GM23338 (cell line): ENCODE data around the gene TPGS2. TPM values are rescaled to one million over a fixed set of nuclear protein-coding genes. Genes with fewer than 3 reads are reported as not detected.
A peak's percentile ranks its signal among the peaks of the same experiment; 100 is the strongest.
"Not testable (repeated sequence)": the region's sequence is repeated elsewhere in the genome, so short reads cannot be mapped to it uniquely, and the experiment has no call there.

Experiments used
- ATAC-seq: fragments of 200-7000 bp; cut with Tn5 transposase; 3 replicates; pipeline ENCODE4 v1.9.1; 2020
- DNase-seq: peaks from one replicate; pipeline ENCODE4 v3.0.0-alpha.2; 2015; ENCODE audit warnings: low spot score
- H2AFZ ChIP-seq: fragments of 200-600 bp; sonication (generic); 2 replicates; pipeline ENCODE4 v1.8.0; 2016; ENCODE audit warnings: antibody characterized with exemption, mild to moderate bottlenecking, moderate library complexity
- H3F3A ChIP-seq: fragments of 200-600 bp; sonication (generic); replicated peaks from 2 replicates; pipeline ENCODE4 v1.8.0; 2017; ENCODE audit warnings: antibody characterized with exemption, mixed run types, low read depth
- H3K27ac ChIP-seq: fragments of 200-600 bp; sonication (generic); 2 replicates; pipeline ENCODE4 v1.6.1; 2016; ENCODE audit warnings: low read depth
- H3K27me3 ChIP-seq: fragments of 200-600 bp; sonication (generic); 2 replicates; pipeline ENCODE4 v1.8.0; 2016; ENCODE audit warnings: mild to moderate bottlenecking, mixed run types, moderate library complexity; ENCODE audit not compliant: insufficient read depth
- H3K36me3 ChIP-seq: fragments of 200-600 bp; sonication (generic); 2 replicates; pipeline ENCODE4 v1.8.0; 2016; ENCODE audit warnings: mild to moderate bottlenecking; ENCODE audit not compliant: insufficient read depth
- H3K4me1 ChIP-seq: fragments of 200-600 bp; sonication (generic); 2 replicates; pipeline ENCODE4 v1.8.0; 2016; ENCODE audit warnings: mild to moderate bottlenecking, moderate library complexity; ENCODE audit not compliant: insufficient read depth
- H3K4me2 ChIP-seq: fragments of 200-600 bp; sonication (generic); 2 replicates; pipeline ENCODE4 v1.7.1; 2017; ENCODE audit warnings: mixed run types
- H3K4me3 ChIP-seq: fragments of 200-600 bp; sonication (generic); 2 replicates; pipeline ENCODE4 v1.6.1; 2016; ENCODE audit warnings: mixed run types
- H3K79me2 ChIP-seq: fragments of 200-600 bp; sonication (generic); replicated peaks from 2 replicates; pipeline ENCODE4 v1.8.0; 2017; ENCODE audit warnings: mild to moderate bottlenecking; ENCODE audit not compliant: insufficient read depth
- H3K9me2 ChIP-seq: fragments of 200-600 bp; sonication (generic); 2 replicates; pipeline ENCODE4 v1.8.0; 2017; ENCODE audit not compliant: insufficient read depth
- H4K20me1 ChIP-seq: fragments of 200-600 bp; sonication (generic); replicated peaks from 2 replicates; pipeline ENCODE4 v1.8.0; 2017; ENCODE audit warnings: mild to moderate bottlenecking; ENCODE audit not compliant: insufficient read depth
- H3K27ac Mint-ChIP-seq: 2 replicates; pipeline ENCODE4 v1.8.0; 2020; ENCODE audit warnings: inconsistent platforms, mild to moderate bottlenecking, moderate library complexity, mixed read lengths
- H3K27me3 Mint-ChIP-seq: 3 replicates; pipeline ENCODE4 v1.8.0; 2022; ENCODE audit warnings: low read depth, mild to moderate bottlenecking, moderate library complexity, mixed read lengths, inconsistent platforms; ENCODE audit not compliant: insufficient read depth, poor library complexity
- H3K36me3 Mint-ChIP-seq: 3 replicates; pipeline ENCODE4 v1.8.0; 2021; ENCODE audit warnings: low read depth, mild to moderate bottlenecking, inconsistent platforms, moderate library complexity, mixed read lengths
- H3K4me1 Mint-ChIP-seq: 3 replicates; pipeline ENCODE4 v1.8.0; 2020; ENCODE audit warnings: mild to moderate bottlenecking, inconsistent platforms, mixed read lengths
- H3K4me3 Mint-ChIP-seq: 3 replicates; pipeline ENCODE4 v1.8.0; 2021; ENCODE audit warnings: moderate library complexity, mild to moderate bottlenecking, inconsistent platforms, mixed read lengths
- H3K9me3 Mint-ChIP-seq: 3 replicates; pipeline ENCODE4 v1.8.0; 2020; ENCODE audit warnings: moderate library complexity, mild to moderate bottlenecking, inconsistent platforms, mixed read lengths
- ETS1 ChIP-seq: IDR thresholded peaks from 2 replicates; pipeline ENCODE4 v1.6.1; 2016; ENCODE audit warnings: antibody characterized with exemption
- EZH2 ChIP-seq: fragments of 200-600 bp; sonication (generic); IDR thresholded peaks from one replicate; pipeline ENCODE4 v1.8.0; 2017; ENCODE audit warnings: antibody characterized with exemption, mild to moderate bottlenecking, low read depth; ENCODE audit not compliant: unreplicated experiment
- EZH2phosphoT487 ChIP-seq: fragments of 200-600 bp; sonication (generic); IDR thresholded peaks from one replicate; pipeline ENCODE4 v1.8.1; 2018; ENCODE audit warnings: antibody characterized with exemption; ENCODE audit not compliant: unreplicated experiment
- JUNB ChIP-seq: IDR thresholded peaks from one replicate; pipeline ENCODE4 v1.6.1; 2016; ENCODE audit warnings: antibody characterized with exemption; ENCODE audit not compliant: unreplicated experiment
- NANOG ChIP-seq: IDR thresholded peaks from 2 replicates; pipeline ENCODE4 v1.6.1; 2016; ENCODE audit warnings: antibody characterized with exemption, borderline replicate concordance
- POLR2AphosphoS5 ChIP-seq: IDR thresholded peaks from 2 replicates; pipeline ENCODE4 v1.6.1; 2016; ENCODE audit warnings: antibody characterized with exemption, low read depth
- STAT1 ChIP-seq: IDR thresholded peaks from one replicate; pipeline ENCODE4 v1.6.1; 2016; ENCODE audit warnings: antibody characterized with exemption; ENCODE audit not compliant: unreplicated experiment
- ZNF331 ChIP-seq: fragments of 250-450 bp; sonication (Bioruptor Pico); IDR thresholded peaks from 2 replicates; pipeline ENCODE4 v1.5.0; 2020; ENCODE audit warnings: low read depth, mild to moderate bottlenecking, moderate library complexity
- ZNF462 ChIP-seq: fragments of 250-450 bp; sonication (Bioruptor Pico); IDR thresholded peaks from 2 replicates; pipeline ENCODE4 v1.5.0; 2020; ENCODE audit warnings: mild to moderate bottlenecking, moderate library complexity
- polyA plus RNA-seq: library from polyadenylated mRNA; unstranded; fragments of >200 nt; fragmentation: Nextera tagmentation; extraction: Ambion mirVana; gene quantifications from 2 replicates; pipeline ENCODE4 v1.2.1, GENCODE V29; 2016
- total RNA-seq: library from RNA; depleted of rRNA; stranded (reverse); fragments of >200 nt; shearing (Covaris generic); gene quantifications from 2 replicates; pipeline ENCODE4 v1.2.3, GENCODE V29; 2014

TPGS2 gene
- total and polyA plus RNA-seq, 2 experiments from 2014 or later, result 136 to 167 TPM

- peak; percentile 58; the same call in 1 of the 2 replicates for TF ChIP-seq ZNF331
- peak; percentile 82 for TF ChIP-seq POLR2AphosphoS5
Observed at GRCh38 chr18:36828630-36829361, at the start of gene TPGS2, which contains the start of gene KIAA1328 (continued).

- H3K27ac ChIP-seq, H3K27ac Mint-ChIP-seq: not testable (repeated sequence)
Observed at GRCh38 chr18:36873826-36874225, 45.0 kb upstream of the TPGS2 start.

GRCh38 chr18:36872329-36872728 lies 43.5 kb upstream of the TPGS2 start:
- peaks cover 19% of the 10 kb centered on the region; the same call in 2 of the 3 replicates for H3K36me3 Mint-ChIP-seq
- H4K20me1 ChIP-seq, result no peaks in the 10 kb centered on the region
- no peak overlapping the region for H3K4me2 ChIP-seq
- no peaks in the 10 kb centered on the region for H3K9me2 ChIP-seq
- no peak overlapping the region for H3K27ac ChIP-seq
- H3K4me1 Mint-ChIP-seq, result peaks cover 15% of the 10 kb centered on the region
- ATAC-seq (no peak), DNase-seq (peak; percentile 41)
- no peak overlapping the region for H3K4me3 Mint-ChIP-seq
- H3F3A ChIP-seq, result no peaks in the 10 kb centered on the region
- no peak overlapping the region for H3K4me3 ChIP-seq
- H3K27me3 ChIP-seq, result no peaks in the 10 kb centered on the region
- H3K27me3 Mint-ChIP-seq, result no peaks in the 10 kb centered on the region
- no peak overlapping the region for H2AFZ ChIP-seq
- H3K36me3 ChIP-seq, result no peaks in the 10 kb centered on the region
- H3K9me3 Mint-ChIP-seq, result peaks cover 10% of the 10 kb centered on the region; the same call in 2 of the 3 replicates
- H3K4me1 ChIP-seq, result no peaks in the 10 kb centered on the region
- H3K27ac Mint-ChIP-seq, result no peak overlapping the region; the same call in 1 of the 2 replicates
- no peaks in the 10 kb centered on the region for H3K79me2 ChIP-seq
- TF ChIP-seq EZH2 (no peak), NANOG (no peak), ZNF331 (no peak), STAT1 (no peak), ZNF462 (CRISPR knock-in tag) (no peak), ETS1 (no peak), JUNB (no peak), EZH2phosphoT487 (no peak)

More at GRCh38 chr18:36873826-36874225, 45.0 kb upstream of the TPGS2 start:
- H3F3A ChIP-seq, H3K27me3 Mint-ChIP-seq, H3K4me3 Mint-ChIP-seq, H3K4me2 ChIP-seq, H2AFZ ChIP-seq, H4K20me1 ChIP-seq, H3K9me2 ChIP-seq, ATAC-seq, H3K9me3 Mint-ChIP-seq, H3K4me3 ChIP-seq, DNase-seq, H3K36me3 ChIP-seq, H3K4me1 ChIP-seq, H3K27me3 ChIP-seq, H3K79me2 ChIP-seq: not testable (repeated sequence)
- Mint-ChIP-seq H3K36me3 (peaks cover 19% of the 10 kb centered on the region; the same call in 2 of the 3 replicates), H3K4me1 (peaks cover 15% of the 10 kb centered on the region)
